Activated naive CD4-positive, alpha-beta T cell treated with anti-CD3 and anti-CD28 coated beads, Interleukin-2, amount 50 U/mL, for 24 hours (primary cell): ENCODE measurements around the gene CLIC5.

Source experiments
- H3K27ac Mint-ChIP-seq: one replicate; pipeline ENCODE4 v1.8.0; 2021; ENCODE audit warnings: mild to moderate bottlenecking, mixed read lengths
- H3K27me3 Mint-ChIP-seq: one replicate; pipeline ENCODE4 v1.8.0; 2021; ENCODE audit warnings: mixed read lengths
- H3K36me3 Mint-ChIP-seq: one replicate; pipeline ENCODE4 v1.8.0; 2021; ENCODE audit warnings: mixed read lengths
- H3K4me1 Mint-ChIP-seq: one replicate; pipeline ENCODE4 v1.8.0; 2021; ENCODE audit warnings: mixed read lengths
- H3K4me3 Mint-ChIP-seq: one replicate; pipeline ENCODE4 v1.8.0; 2021; ENCODE audit warnings: mild to moderate bottlenecking, mixed read lengths
- H3K9me3 Mint-ChIP-seq: one replicate; pipeline ENCODE4 v1.8.0; 2021; ENCODE audit warnings: mixed read lengths

The CLIC5 gene

GRCh38 chr6:46046558-46047174 lies 31.0 kb upstream of the CLIC5 start:
- Mint-ChIP-seq H3K9me3 (no peaks in the 10 kb centered on the region), H3K27me3 (peaks cover 2% of the 10 kb centered on the region), H3K27ac (no peak overlapping the region), H3K4me3 (no peak overlapping the region), H3K36me3 (no peaks in the 10 kb centered on the region), H3K4me1 (no peaks in the 10 kb centered on the region)

- Mint-ChIP-seq H3K9me3 (no peaks in the 10 kb centered on the region), H3K4me1 (no peaks in the 10 kb centered on the region), H3K27ac (no peak overlapping the region), H3K36me3 (no peaks in the 10 kb centered on the region), H3K4me3 (no peak overlapping the region), H3K27me3 (peaks cover 2% of the 10 kb centered on the region)
Observed at GRCh38 chr6:46044881-46045617, 29.4 kb upstream of the CLIC5 start.

DNA sequence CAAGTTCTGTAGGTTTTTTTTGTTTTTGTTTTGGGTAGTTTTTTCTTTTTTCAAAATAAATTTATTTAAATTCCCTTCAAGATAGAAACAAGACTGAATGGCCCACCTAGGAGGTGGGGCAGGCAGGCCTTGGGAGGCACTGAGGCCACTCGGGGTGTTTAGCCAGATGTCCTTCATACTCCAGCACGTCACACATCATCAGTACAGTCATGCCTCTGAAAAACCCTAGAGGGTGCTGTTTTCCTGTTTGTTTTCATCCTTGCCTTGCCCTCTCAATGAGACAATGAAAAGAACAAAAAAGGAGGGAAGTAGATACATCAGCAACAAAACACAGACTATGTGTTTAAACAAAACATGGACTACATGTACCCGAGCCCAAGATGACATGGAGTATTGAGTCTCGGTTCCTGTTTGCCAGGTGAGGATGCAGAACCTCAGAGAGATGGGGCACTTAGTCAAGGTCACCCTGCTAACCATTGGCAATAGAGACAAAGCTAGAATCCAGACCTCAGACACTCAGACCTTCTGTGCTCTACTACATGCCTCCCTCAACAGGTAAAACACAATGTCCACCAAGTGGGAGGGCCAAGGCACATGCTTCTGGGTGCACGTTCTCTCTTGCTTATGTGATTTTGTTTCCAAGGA lies 26.8 kb upstream of the CLIC5 start:
- H3K9me3 Mint-ChIP-seq = no peaks in the 10 kb centered on the region
- H3K4me1 Mint-ChIP-seq = no peaks in the 10 kb centered on the region
- H3K36me3 Mint-ChIP-seq = no peaks in the 10 kb centered on the region
- H3K4me3 Mint-ChIP-seq = no peak overlapping the region
- no peak overlapping the region for H3K27ac Mint-ChIP-seq
- no peaks in the 10 kb centered on the region for H3K27me3 Mint-ChIP-seq

DNA sequence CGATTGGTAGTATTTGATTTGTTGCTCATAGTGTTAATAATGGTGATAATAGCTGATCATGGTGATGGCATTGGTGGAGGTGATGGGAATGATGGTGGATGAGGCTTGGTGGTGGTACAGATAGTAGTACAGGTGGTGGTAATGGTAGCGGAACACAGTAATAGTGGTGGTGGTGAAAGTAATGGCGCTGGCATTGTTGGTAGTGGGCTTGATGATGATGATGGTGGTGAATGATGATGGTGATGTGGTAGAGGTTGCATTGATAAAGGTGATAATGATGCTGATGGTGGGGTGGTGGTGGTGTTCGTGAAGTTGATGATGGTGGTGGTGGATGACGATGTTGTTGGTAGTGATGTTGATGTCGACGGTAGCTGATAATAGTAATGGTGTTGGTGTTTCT lies 24.6 kb upstream of the CLIC5 start:
- H3K36me3 Mint-ChIP-seq = no peaks in the 10 kb centered on the region
- no peaks in the 10 kb centered on the region for H3K9me3 Mint-ChIP-seq
- no peaks in the 10 kb centered on the region for H3K4me1 Mint-ChIP-seq
- H3K27ac Mint-ChIP-seq = no peak overlapping the region
- H3K4me3 Mint-ChIP-seq = no peak overlapping the region
- H3K27me3 Mint-ChIP-seq = no peaks in the 10 kb centered on the region

DNA sequence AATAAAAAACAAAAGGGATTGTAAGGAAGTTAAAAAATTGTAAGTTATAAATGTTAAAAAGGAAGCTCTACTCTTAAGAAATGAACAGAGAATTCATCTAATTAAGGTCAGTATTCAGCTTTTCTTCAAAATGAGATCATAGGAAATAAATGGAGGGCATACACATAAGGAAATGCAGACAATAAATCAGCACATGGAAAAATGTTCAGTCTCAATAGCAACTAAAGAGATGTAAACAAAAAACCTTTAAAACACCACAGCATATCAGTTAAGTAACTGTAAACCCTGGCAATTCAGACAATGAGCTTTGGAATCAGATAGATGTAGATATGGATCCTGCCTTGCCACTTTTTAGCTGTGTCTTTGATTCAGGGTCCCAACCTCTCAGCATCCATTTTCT lies 24.0 kb upstream of the CLIC5 start:
- H3K36me3 Mint-ChIP-seq = no peaks in the 10 kb centered on the region
- no peaks in the 10 kb centered on the region for H3K4me1 Mint-ChIP-seq
- no peaks in the 10 kb centered on the region for H3K27me3 Mint-ChIP-seq
- no peak overlapping the region for H3K4me3 Mint-ChIP-seq
- H3K9me3 Mint-ChIP-seq = no peaks in the 10 kb centered on the region
- no peak overlapping the region for H3K27ac Mint-ChIP-seq

DNA sequence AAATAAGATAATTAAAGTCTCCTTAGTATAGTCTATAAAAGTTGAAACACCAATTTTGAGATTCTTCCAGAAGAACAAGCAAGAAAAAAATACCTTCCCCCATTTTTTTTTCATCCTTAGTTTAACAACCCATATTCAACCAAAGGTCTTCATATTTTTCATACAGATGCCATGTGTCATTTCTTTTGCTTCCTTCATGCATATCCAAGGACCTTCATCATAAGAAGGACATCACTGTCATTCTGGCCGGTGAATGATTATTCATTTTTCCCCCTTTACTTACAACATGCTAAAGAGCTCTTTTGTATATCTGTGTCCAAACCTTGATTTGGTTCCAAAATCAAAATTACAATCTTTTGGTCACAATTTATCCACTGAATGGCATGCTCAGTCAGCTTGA lies 21.3 kb upstream of the CLIC5 start:
- no peaks in the 10 kb centered on the region for H3K27me3 Mint-ChIP-seq
- H3K9me3 Mint-ChIP-seq = no peaks in the 10 kb centered on the region
- no peak overlapping the region for H3K27ac Mint-ChIP-seq
- no peaks in the 10 kb centered on the region for H3K36me3 Mint-ChIP-seq
- H3K4me1 Mint-ChIP-seq = no peaks in the 10 kb centered on the region
- H3K4me3 Mint-ChIP-seq = no peak overlapping the region

DNA sequence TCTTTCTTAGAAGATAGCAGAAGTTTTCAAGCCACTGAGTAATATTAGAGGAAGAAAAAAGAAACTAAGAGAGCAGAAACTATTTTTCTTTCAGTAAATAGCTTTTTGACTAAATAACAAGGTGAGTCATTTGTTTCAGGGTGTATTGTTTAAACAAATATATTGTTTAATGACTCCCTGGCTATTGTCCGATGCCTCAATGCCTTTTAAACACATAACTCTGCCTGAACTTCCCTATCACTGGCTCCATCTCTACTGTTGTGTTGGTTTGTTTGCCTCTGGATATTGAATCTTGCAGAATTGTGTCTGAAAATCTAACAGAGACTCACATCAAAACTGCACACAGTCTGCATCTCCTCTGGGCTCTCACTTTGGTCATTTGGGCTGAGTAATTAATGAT lies 19.6 kb upstream of the CLIC5 start:
- Mint-ChIP-seq H3K27ac (no peak overlapping the region), H3K4me1 (no peaks in the 10 kb centered on the region), H3K4me3 (no peak overlapping the region), H3K36me3 (no peaks in the 10 kb centered on the region), H3K9me3 (no peaks in the 10 kb centered on the region), H3K27me3 (no peaks in the 10 kb centered on the region)

DNA sequence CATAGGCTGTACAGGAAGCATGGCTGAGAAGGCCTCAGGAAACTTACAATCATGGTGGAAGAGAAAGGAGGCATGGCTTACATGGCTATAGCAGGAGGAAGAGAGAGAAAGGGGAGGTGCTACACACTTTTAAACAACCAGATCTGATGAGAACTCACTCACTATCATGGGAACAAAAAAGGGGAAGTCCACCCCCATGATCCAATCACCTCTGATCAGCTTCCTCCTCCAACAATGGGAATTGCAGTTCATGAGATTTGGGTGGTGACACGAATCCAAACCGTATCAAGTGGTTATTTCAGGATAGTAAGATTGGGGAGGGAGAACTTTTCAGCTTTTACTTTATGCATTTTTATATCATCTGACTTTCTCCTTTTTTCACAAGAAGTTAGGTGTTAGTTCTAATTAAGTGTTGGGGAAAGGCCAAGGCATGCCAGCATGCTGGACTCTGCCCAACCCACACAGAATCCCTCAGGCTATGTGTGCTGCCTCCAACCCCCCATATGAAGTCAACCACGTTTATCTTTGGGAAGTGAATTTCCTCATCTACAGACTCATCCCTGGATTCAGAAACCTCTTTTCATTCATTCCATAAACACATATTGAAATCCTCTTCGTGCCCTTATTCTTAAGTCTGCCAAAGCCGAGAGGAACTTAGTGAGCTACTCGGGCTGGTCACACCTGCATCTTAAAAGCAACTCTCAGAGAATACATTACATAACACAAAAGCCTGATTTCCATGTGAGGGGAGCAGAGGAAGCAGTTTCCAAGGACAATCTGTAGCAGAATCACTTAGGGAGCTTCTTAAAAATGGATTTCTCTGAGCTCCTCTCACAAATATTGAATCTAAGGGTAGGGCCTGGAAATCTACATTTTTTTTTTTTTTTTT lies 16.7 kb upstream of the CLIC5 start:
- no peak overlapping the region for H3K4me3 Mint-ChIP-seq
- H3K36me3 Mint-ChIP-seq = no peaks in the 10 kb centered on the region
- H3K9me3 Mint-ChIP-seq = no peaks in the 10 kb centered on the region

DNA sequence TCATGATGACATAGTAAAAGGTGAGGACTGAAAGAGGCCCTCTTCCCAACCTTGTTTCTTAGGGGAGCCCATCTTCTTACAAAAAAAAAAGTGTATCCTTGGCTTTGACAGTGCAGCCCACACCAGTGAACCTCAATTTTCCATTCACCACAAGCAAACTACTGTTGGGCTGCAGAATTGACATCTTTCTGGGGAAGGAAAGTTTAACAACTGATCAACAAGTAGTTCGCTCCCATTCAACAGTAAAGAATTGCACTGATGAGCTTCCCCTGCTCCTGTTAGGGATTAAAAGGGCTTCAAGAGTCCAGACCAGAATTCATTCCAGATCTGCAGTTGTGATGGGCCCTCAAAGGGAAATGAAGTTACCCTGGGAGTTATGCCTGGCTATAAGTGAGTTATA lies 13.9 kb upstream of the CLIC5 start:
- H3K4me1 Mint-ChIP-seq = no peaks in the 10 kb centered on the region
- H3K4me3 Mint-ChIP-seq = no peak overlapping the region
- H3K27me3 Mint-ChIP-seq = no peaks in the 10 kb centered on the region
- no peaks in the 10 kb centered on the region for H3K36me3 Mint-ChIP-seq
- no peak overlapping the region for H3K27ac Mint-ChIP-seq
- H3K9me3 Mint-ChIP-seq = no peaks in the 10 kb centered on the region

More for the DNA sequence above, 16.7 kb upstream of the CLIC5 start:
- Mint-ChIP-seq H3K4me1 (no peaks in the 10 kb centered on the region), H3K27me3 (no peaks in the 10 kb centered on the region), H3K27ac (no peak overlapping the region)

- H3K27ac Mint-ChIP-seq = no peak overlapping the region
- no peaks in the 10 kb centered on the region for H3K9me3 Mint-ChIP-seq
- no peaks in the 10 kb centered on the region for H3K36me3 Mint-ChIP-seq
- H3K4me3 Mint-ChIP-seq = no peak overlapping the region
- H3K27me3 Mint-ChIP-seq = no peaks in the 10 kb centered on the region
- H3K4me1 Mint-ChIP-seq = no peaks in the 10 kb centered on the region
Observed at GRCh38 chr6:46026307-46026706, 10.6 kb upstream of the CLIC5 start.

DNA sequence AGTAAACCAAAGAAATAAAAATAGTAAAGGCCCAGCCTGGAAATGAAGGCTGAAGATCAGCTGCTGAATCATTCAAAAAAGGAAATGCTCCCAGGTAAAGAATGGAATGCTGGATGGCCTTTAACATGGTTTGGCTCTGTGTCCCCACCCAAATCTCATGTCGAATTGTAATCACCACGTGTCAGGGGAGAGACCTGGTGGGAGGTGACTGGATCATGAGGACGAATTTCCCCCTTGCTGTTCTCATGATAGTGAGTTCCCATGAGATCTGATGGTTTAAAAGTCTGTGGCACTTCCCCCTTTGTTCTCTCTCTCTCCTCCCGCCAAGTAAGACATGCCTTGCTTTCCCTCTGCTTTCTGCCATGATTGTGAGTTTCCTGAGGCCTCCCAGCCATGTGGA lies 9.9 kb upstream of the CLIC5 start:
- no peak overlapping the region for H3K4me3 Mint-ChIP-seq
- no peaks in the 10 kb centered on the region for H3K9me3 Mint-ChIP-seq
- H3K27ac Mint-ChIP-seq = no peak overlapping the region
- no peaks in the 10 kb centered on the region for H3K4me1 Mint-ChIP-seq
- no peaks in the 10 kb centered on the region for H3K36me3 Mint-ChIP-seq
- H3K27me3 Mint-ChIP-seq = no peaks in the 10 kb centered on the region

DNA sequence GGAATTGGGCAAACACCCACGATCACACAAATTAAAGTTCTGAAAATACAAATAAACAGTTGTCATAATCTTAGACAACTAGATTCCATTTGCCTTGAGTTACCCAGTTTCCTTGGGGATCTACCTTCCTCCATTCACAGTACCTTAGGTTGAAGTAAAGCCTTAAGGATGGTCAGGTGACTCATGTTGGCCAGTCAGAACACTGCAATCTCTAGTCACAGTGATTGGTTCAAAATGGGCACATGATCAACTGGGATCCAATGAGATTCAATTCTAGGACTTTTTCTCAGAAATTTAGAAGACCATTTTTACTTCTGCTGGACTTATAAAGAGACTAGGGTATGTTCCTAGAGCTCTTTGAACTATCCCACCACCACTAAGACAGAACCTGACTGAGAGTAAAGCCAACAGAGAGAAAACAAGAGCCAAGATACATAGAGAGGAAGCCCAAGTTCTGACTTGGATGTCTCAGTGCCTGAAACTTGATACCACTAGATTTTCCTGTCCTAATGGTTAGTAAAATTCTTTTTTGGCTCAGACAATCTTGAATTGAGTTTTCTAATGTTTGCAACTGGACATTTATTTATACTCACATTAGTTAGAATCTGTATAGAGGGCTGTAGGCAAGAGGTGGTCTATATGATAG lies 8.6 kb upstream of the CLIC5 start:
- Mint-ChIP-seq H3K27me3 (no peaks in the 10 kb centered on the region), H3K4me3 (no peak overlapping the region), H3K4me1 (no peaks in the 10 kb centered on the region), H3K9me3 (no peaks in the 10 kb centered on the region), H3K27ac (no peak overlapping the region), H3K36me3 (no peaks in the 10 kb centered on the region)

DNA sequence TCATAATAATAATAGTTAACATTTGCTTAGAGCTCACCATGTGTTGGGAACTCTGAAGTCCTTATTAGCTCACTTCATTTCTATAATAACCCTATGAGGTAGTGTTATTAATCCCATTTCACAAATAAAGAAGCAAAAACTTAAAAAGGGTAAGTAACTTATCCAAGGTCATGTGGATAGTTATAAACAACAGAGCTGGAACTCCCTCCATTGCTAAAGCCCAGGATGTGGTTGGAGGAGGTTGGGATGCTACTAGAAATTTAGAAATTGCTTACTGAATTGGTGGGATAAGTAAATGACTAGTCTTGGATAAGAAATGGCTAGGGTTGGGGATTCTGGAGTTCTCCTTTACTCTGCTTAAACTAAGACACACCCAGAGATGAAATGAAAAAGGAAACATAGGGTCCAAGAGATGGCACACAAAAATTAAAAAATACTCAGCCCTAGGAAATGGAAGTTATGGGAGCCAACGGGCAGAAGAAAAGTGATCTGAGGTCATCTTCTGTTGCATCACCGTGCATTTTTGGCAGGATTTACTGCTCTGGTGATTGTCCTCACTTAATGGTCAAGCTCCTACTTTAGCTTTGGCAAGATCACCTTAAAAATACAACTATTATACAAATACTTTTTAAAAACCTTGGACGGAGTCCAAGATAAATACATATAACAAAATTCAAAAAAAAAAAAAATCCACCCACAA lies 7.7 kb upstream of the CLIC5 start:
- Mint-ChIP-seq H3K36me3 (no peaks in the 10 kb centered on the region), H3K4me1 (no peaks in the 10 kb centered on the region), H3K9me3 (no peaks in the 10 kb centered on the region), H3K27me3 (peaks cover 1% of the 10 kb centered on the region), H3K4me3 (no peak overlapping the region), H3K27ac (no peak overlapping the region)

- peaks cover 3% of the 10 kb centered on the region for H3K27me3 Mint-ChIP-seq
- H3K36me3 Mint-ChIP-seq = no peaks in the 10 kb centered on the region
- no peaks in the 10 kb centered on the region for H3K9me3 Mint-ChIP-seq
- no peaks in the 10 kb centered on the region for H3K4me1 Mint-ChIP-seq
- no peak overlapping the region for H3K27ac Mint-ChIP-seq
- no peak overlapping the region for H3K4me3 Mint-ChIP-seq
Observed at GRCh38 chr6:46022106-46022948, 6.7 kb upstream of the CLIC5 start.
